GM12873 (cell line): Measurements from ENCODE around the gene METTL5.

ENCODE experiments used
- TF ChIP-seq, protein P1 (sequence below): IDR thresholded peaks from 2 replicates; pipeline ENCODE4 v1.5.1; 2012; ENCODE audit warnings: low read depth, mild to moderate bottlenecking, moderate library complexity, low read length, control low read depth; ENCODE audit not compliant: insufficient read depth; ENCODE audit errors: missing control alignments

The METTL5 gene

DNA sequence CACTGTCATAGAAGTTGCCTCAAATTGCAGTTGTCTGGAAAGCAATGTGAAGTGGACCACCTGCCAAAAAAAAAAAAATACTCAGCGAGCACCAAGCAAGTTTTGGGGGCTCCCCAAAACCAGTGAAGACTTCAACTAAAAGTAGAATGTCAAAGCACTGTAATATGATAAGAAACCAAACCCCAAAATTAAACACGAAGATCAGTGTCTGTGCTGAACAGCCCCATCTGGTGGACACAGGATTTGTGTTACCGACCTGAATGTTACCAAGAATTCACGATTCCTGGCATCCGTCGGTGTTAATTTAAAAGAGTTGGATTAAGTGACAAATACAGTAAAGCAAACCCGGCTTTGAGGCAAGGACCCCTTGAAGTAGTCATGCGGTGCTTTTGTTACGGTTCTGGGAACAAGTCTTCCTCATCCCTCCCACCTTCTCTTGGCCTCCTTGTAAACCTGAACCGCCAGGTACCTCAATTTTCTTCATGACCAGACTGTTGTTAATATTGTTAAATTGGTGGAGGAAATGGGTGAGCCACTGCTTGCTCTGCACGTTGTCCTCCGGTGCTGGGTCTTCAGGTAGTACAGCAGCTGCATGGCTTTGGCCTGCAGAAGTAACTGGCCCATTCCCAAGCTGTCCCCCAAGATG is 57.3 kb downstream of the METTL5 start:
- TF ChIP-seq, protein P1, sequence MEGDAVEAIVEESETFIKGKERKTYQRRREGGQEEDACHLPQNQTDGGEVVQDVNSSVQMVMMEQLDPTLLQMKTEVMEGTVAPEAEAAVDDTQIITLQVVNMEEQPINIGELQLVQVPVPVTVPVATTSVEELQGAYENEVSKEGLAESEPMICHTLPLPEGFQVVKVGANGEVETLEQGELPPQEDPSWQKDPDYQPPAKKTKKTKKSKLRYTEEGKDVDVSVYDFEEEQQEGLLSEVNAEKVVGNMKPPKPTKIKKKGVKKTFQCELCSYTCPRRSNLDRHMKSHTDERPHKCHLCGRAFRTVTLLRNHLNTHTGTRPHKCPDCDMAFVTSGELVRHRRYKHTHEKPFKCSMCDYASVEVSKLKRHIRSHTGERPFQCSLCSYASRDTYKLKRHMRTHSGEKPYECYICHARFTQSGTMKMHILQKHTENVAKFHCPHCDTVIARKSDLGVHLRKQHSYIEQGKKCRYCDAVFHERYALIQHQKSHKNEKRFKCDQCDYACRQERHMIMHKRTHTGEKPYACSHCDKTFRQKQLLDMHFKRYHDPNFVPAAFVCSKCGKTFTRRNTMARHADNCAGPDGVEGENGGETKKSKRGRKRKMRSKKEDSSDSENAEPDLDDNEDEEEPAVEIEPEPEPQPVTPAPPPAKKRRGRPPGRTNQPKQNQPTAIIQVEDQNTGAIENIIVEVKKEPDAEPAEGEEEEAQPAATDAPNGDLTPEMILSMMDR, result peak; percentile 67

DNA sequence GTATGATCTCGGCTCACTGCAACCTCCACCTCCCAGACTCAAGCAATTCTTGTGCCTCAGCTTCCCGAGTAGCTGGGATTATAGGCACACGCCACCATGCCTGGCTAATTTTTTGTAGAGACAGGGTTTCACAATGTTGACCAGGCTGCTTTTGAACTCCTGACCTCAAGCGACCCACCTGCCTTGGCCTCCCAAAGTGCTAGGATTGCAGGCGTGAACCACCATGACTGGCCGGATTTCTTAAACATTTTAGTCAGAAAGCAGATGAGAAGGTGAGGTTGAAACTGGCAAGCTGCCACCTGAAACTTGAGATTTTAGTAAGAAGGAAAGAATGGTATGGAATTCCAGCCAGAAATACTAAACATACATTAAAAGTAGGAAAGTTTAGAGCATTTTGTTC is 59.2 kb downstream of the METTL5 start:
- TF ChIP-seq, protein P1, result no peak

DNA sequence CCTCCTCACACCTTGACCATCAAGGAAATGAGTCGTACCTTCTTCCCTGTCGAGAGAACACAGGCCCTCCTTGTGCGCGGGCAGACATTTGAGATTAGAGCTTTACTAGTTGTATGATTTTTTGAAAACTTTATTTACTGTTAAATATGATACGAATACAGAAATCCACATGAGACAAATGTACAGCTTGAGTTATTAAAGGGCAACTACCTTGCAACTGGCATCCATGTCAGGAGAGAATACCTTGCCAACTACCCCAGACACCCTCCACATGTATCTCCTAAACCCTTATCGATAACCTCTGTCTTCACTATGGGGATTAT is 62.8 kb downstream of the METTL5 start:
- TF ChIP-seq, protein P1, result no peak
